GM10847 (cell line): ENCODE data around the gene COQ9.

Experiments
- POLR2A ChIP-seq: IDR thresholded peaks from 2 replicates; pipeline ENCODE4 v1.6.1; 2011; ENCODE audit not compliant: insufficient read length; ENCODE audit errors: extremely low read depth

COQ9 gene

GRCh38 chr16:57462978-57463362 lies 15.7 kb downstream of the COQ9 start:
- TF ChIP-seq POLR2A: no peak

DNA sequence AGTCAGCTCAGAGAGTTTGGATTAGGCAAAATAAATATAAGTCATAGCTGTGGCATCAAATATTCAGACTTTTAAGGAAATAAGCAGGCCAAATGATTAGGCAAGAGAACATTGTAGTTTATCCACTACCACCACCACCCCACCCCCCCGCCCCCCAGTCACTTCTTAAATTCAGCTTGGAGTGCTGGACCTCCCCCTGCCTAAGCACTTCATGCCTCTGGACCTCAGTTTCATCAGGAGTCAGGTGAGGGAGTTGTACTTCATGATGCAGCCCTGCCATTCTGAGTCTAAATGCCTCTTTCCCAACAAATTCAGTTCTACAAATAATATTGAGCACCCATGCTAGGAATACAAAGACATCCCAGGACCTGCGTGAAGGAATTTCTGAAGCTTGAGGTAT lies 17.2 kb downstream of the COQ9 start:
- TF ChIP-seq POLR2A: no peak

DNA sequence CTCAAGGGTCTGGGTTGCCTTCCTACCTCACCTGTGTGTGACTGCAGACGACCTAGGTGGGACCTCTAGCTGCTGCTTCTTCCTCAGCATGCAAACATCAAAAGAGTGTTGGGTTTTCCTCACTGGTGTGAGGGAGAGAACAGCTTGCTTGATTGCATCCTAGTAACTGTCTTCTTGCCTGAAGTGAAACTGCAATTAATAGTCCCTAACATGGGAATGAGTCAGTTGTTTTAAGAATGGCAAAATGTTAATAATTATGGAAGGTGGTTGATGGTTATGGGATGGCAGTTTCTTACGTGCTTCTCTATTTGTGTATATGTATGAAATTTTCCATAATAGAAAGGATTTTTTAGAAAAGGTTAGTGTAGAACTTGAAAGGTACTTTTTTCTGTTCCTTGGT lies 21.1 kb downstream of the COQ9 start:
- no peak for TF ChIP-seq POLR2A

GRCh38 chr16:57469046-57469445 lies 21.8 kb downstream of the COQ9 start:
- TF ChIP-seq POLR2A: no peak

DNA sequence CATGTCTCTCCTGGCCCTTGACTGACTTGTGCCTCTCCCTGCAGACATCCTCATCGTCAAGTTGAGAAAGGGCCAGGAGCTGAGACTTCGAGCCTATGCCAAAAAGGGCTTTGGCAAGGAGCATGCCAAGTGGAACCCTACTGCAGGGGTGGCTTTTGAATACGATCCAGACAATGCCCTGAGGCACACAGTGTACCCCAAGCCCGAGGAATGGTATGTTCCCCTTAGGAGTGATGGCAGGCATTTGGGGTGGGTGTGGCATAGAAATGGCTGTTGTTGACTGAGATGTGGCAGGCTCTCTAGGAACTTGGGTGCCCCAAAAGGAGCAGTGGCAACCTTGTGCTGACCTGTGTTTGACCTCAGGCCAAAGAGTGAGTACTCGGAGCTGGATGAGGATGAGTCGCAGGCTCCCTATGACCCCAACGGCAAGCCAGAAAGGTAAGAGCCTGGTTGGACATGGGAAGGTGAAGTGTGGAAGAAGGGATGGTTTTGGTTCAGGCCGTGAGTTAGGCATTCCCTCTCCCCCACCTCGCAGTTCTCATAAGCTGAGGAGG lies 22.7 kb downstream of the COQ9 start:
- TF ChIP-seq POLR2A: no peak

GRCh38 chr16:57470711-57471110 lies 23.4 kb downstream of the COQ9 start:
- no peak for TF ChIP-seq POLR2A

- no peak for TF ChIP-seq POLR2A
Observed at GRCh38 chr16:57471209-57471608, 23.9 kb downstream of the COQ9 start.

DNA sequence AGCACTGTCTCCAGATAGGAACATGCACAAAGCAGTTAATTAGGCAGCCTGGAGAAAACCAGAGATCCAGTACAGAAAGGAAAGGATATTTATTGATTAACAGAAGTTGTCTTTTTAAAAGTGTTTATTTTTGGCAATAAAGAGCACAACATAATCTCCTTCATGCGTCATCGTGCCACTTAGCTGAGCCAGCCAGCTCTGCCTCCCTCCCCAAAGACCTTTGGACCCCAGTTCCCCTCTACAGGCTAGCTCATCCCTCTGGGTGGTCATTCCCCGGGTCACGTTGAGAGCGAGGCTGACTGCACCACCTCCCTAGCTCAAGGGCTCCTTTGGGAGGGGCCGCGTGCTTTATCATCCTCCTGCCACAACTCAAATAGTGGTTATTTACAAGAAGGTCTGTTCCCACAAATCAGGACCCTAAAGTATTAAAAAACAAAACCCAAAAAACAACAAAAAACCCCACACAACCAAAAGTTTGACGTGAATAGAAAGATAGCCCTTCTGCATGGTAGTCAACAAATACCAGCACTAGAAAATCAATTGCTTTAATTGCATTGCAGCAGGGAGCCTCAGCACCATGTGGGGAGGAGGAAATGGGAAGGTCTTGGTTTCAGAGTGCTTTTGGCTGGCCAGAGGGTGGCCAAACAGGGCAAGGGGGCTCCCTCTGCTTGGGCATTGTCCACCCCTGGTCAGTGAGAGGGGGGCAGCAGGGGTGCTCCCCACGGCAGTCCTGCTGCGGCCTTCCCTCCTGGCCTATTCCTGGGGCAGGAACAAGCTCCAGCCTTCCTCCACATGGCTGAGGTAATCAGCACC lies 24.8 kb downstream of the COQ9 start:
- no peak for TF ChIP-seq POLR2A

DNA sequence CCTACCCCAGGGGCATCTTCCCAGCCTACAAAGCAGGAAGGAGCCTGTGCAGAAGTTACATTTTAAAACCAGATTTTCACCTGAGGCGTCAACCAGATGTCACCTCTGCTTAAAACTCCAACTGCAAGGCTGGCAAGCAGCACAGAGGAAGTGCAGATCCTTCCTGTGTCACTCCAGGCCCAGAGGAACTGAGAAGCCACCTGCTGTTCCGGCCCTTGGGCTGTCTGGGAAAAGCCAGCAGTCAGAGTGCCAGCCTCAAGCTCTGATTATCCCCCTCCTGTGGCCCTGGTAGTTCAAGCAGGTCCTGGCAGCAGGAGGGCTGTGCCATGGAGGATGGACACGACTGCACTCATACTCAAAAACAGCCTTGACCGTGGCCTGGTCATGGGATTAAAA lies 25.4 kb downstream of the COQ9 start:
- no peak for TF ChIP-seq POLR2A

- no peak for TF ChIP-seq POLR2A
Observed at GRCh38 chr16:57473176-57473840, 26.0 kb downstream of the COQ9 start.

- TF ChIP-seq POLR2A: no peak
Observed at GRCh38 chr16:57473906-57474305, 26.6 kb downstream of the COQ9 start.

DNA sequence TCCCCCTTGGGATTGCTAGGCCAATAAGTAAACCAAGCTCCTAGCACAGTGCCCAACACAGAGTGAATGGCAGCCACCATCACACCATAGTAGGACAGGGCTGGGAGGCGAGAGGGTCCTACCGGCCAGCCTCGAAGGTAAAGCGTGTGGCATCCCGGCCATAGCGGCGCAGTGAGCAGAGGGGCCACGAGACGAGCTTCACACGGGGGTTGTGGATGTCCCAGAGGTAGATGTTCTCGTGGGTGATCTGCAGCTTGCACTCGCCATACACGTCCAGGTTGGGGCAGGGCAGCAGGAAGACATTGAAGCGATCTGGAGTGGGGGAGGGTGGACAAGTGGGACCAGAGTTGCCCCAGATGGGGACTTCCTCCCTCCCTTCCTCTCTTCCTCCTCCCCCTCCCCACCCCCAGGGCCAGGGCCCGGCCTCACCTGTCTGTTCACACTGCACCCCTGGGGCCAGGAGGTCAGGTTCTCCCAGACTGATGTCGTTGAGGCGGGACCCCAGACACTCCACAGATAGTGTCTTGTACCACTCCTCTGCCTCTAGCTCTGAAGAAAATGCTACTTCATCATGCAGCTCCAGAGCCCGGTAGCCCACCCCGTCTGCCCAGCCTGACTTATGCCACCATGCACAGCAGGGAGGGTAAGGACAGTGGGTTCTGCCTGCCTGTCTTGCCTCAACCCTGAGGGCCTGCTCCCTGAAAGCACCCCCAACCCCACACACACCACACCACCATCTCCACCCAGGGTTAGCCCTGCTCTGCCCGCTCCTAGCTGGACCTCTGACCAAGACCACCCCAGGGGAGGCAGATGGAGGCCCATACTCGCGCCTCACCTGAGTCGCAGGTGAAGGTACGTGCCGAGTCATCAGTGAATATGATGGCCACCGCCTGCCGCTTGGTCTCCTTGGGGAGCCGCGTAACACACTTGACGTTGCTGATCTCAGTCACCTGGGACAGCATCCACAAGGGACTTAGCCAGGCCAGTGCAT lies 27.7 kb downstream of the COQ9 start:
- no peak for TF ChIP-seq POLR2A

DNA sequence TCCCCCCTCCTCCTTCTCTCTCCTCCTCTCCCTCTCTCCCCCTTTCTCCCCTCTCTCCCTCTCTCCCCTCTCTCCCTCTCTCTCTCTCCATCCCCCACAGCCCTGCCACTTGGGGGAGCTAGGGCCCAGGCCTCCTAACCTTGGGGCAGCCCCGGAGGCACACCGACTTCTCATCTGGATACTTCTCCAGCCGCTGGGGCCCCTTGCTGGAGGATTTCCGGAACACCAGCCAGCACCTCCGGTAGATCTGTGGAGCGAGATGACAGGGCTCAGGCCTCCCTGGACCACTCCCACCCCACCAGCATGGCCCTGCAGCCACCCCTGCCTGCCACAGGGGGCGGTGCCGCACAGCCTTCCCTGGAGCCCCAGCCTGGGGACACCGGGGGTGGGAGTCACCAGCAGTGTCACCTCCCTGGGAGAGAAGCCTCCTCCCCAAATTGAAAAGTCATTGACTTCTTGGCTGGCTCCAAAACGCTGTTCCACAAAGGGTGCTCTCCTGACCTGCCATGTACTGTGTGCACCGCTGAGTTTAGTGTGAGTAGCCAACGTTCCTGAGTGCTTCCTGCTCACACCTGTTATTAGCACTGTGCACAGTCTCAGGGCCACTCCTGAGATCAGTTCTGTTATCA lies 28.5 kb downstream of the COQ9 start:
- no peak for TF ChIP-seq POLR2A

GRCh38 chr16:57476546-57477410 lies 29.5 kb downstream of the COQ9 start:
- no peak for TF ChIP-seq POLR2A
